Breast epithelium (tissue), 4 donors: Measurements from ENCODE around the gene IGSF9. TPM values are rescaled to one million over a fixed set of nuclear protein-coding genes. Genes with fewer than 3 reads are reported as not detected.

Experiments used
- DNase-seq, 2 donors: peaks; one replicate each; pipeline ENCODE4 v3.0.0-alpha.2; 2019; ENCODE audit warnings: low spot score in 2 of 2
- H3K27ac ChIP-seq, 2 donors: fragments of 200-600 bp; sonication (generic) in 1 of 2; one replicate each; pipeline ENCODE4 v1.5.1; 2016 to 2019; ENCODE audit warnings: mild to moderate bottlenecking in 1 of 2
- H3K27me3 ChIP-seq, 2 donors: fragments of 200-600 bp; sonication (generic) in 1 of 2; one replicate each; pipeline versions ENCODE4 v1.5.1 to v1.6.0; 2017 to 2019; ENCODE audit warnings: control low read depth in 1 of 2, mild to moderate bottlenecking in 1 of 2
- H3K36me3 ChIP-seq: fragments of 200-600 bp; one replicate; pipeline ENCODE4 v1.5.1; 2019
- H3K4me1 ChIP-seq, 2 donors: fragments of 200-600 bp; sonication (generic); one replicate each; pipeline ENCODE4 v1.5.1; 2016 to 2019; ENCODE audit warnings: control low read depth in 1 of 2
- H3K4me3 ChIP-seq, 3 donors: fragments of 200-600 bp; sonication (generic); 1 replicate in 2 of 3; 2 replicates in 1 of 3; pipeline ENCODE4 v1.5.1; 2016 to 2019; ENCODE audit warnings: mild to moderate bottlenecking in 3 of 3, moderate library complexity in 2 of 3
- H3K9me3 ChIP-seq, 2 donors: fragments of 200-600 bp; sonication (generic) in 1 of 2; one replicate each; pipeline ENCODE4 v1.5.1; 2016 to 2019; ENCODE audit warnings: control low read depth in 1 of 2
- CTCF ChIP-seq, 3 donors: fragments of 450-650 bp; IDR thresholded peaks; one replicate each; pipeline ENCODE4 v1.5.1; 2016 to 2017; ENCODE audit warnings: antibody characterized with exemption in 3 of 3, mild to moderate bottlenecking in 3 of 3, moderate library complexity in 3 of 3
- POLR2A ChIP-seq: fragments of 450-650 bp; IDR thresholded peaks from one replicate; pipeline ENCODE4 v1.6.1; 2016; ENCODE audit warnings: antibody characterized with exemption, mild to moderate bottlenecking, moderate library complexity
- POLR2AphosphoS5 ChIP-seq, 3 donors: sonication (generic); formaldehyde crosslinking; IDR thresholded peaks; one replicate each; pipeline ENCODE4 v1.6.1; 2017; ENCODE audit warnings: antibody characterized with exemption in 3 of 3
- intact Hi-C: fragments of 100-400 bp; cut with DNase I; formaldehyde crosslinking; loops from one replicate; pipeline ENCODE4 v1.15.1; 2023; ENCODE audit warnings: low total_unique reads
- total RNA-seq, 3 donors: library from RNA; depleted of rRNA; stranded (reverse); fragments of >200 nt; gene quantifications; one replicate each; pipeline ENCODE4 v1.1.0, GENCODE V29; 2016

Gene IGSF9
- total RNA-seq, 3 donors from 2014 or later: 5.9 to 8.0 TPM; not detected in 1

- Histone ChIP-seq H3K27me3 (no peaks in the 10 kb centered on the region), H3K36me3 (no peaks in the 10 kb centered on the region), H3K9me3 (no peaks in the 10 kb centered on the region), H3K4me3 (no peak within 1 kb of the TSS), H3K27ac (no peak within 1 kb of the TSS), H3K4me1 (peaks cover 0 to 8% of the 10 kb centered on the region in 2 donors)
- intact Hi-C loops: no loop called here
- DNase-seq: no peak
- TF ChIP-seq POLR2AphosphoS5 (IDR thresholded peaks at IDR 0.05): no peak
- TF ChIP-seq CTCF (IDR thresholded peaks at IDR 0.05): no peak
- no peak for TF ChIP-seq POLR2A
These were observed 8.4 kb upstream of the IGSF9 start, which contains the start of gene SLAMF9 for GRCh38 chr1:159953536-159954515. Gene SLAMF9 (minus strand): TSS chr1:159954237. CDS start chr1:159954137, 100 bp downstream.

- Histone ChIP-seq H3K27me3 (no peaks in the 10 kb centered on the region), H3K4me3 (no peak overlapping the region), H3K36me3 (no peaks in the 10 kb centered on the region), H3K9me3 (no peaks in the 10 kb centered on the region), H3K27ac (no peak overlapping the region), H3K4me1 (peaks cover 0 to 15% of the 10 kb centered on the region in 2 donors)
- intact Hi-C loops: no loop called here
- TF ChIP-seq CTCF (IDR thresholded peaks at IDR 0.05) (no peak), POLR2A (no peak), POLR2AphosphoS5 (IDR thresholded peaks at IDR 0.05) (no peak)
- DNase-seq: no peak
These were observed 7.5 kb upstream of the IGSF9 start for GRCh38 chr1:159952932-159953331.

- no peaks in the 10 kb centered on the region for H3K36me3 ChIP-seq
- no peak overlapping the region for H3K27ac ChIP-seq
- H3K9me3 ChIP-seq: no peaks in the 10 kb centered on the region
- H3K4me1 ChIP-seq: peaks cover 0 to 15% of the 10 kb centered on the region in 2 donors
- intact Hi-C loops: no loop called here
- TF ChIP-seq POLR2A (no peak), POLR2AphosphoS5 (IDR thresholded peaks at IDR 0.05) (no peak), CTCF (IDR thresholded peaks at IDR 0.05) (no peak)
- no peak for DNase-seq
- no peaks in the 10 kb centered on the region for H3K27me3 ChIP-seq
- H3K4me3 ChIP-seq: no peak overlapping the region
These were observed 6.1 kb upstream of the IGSF9 start for GRCh38 chr1:159951551-159951950.

GRCh38 chr1:159951016-159951415 is 5.6 kb upstream of the IGSF9 start:
- Histone ChIP-seq H3K36me3 (no peaks in the 10 kb centered on the region), H3K4me1 (peaks cover 0 to 15% of the 10 kb centered on the region in 2 donors), H3K9me3 (no peaks in the 10 kb centered on the region), H3K4me3 (no peak overlapping the region), H3K27me3 (no peaks in the 10 kb centered on the region), H3K27ac (no peak overlapping the region)
- no peak for TF ChIP-seq POLR2A
- no peak for TF ChIP-seq CTCF (IDR thresholded peaks at IDR 0.05)
- TF ChIP-seq POLR2AphosphoS5 (IDR thresholded peaks at IDR 0.05): no peak
- intact Hi-C loops: no loop called here
- DNase-seq: no peak

- TF ChIP-seq POLR2A: no peak
- no peak for TF ChIP-seq POLR2AphosphoS5 (IDR thresholded peaks at IDR 0.05)
- TF ChIP-seq CTCF (IDR thresholded peaks at IDR 0.05): no peak
- Histone ChIP-seq H3K27ac (peak overlapping the region; percentile 22 to 49), H3K4me3 (no peak overlapping the region), H3K4me1 (peaks cover 0 to 15% of the 10 kb centered on the region in 2 donors), H3K36me3 (no peaks in the 10 kb centered on the region), H3K9me3 (no peaks in the 10 kb centered on the region), H3K27me3 (no peaks in the 10 kb centered on the region)
- intact Hi-C loops: no loop called here
- DNase-seq: no peak
These were observed 4.6 kb upstream of the IGSF9 start for GRCh38 chr1:159949981-159950381.
